ENCODE measurements around the gene TMEM52.

TMEM52 gene

DNA sequence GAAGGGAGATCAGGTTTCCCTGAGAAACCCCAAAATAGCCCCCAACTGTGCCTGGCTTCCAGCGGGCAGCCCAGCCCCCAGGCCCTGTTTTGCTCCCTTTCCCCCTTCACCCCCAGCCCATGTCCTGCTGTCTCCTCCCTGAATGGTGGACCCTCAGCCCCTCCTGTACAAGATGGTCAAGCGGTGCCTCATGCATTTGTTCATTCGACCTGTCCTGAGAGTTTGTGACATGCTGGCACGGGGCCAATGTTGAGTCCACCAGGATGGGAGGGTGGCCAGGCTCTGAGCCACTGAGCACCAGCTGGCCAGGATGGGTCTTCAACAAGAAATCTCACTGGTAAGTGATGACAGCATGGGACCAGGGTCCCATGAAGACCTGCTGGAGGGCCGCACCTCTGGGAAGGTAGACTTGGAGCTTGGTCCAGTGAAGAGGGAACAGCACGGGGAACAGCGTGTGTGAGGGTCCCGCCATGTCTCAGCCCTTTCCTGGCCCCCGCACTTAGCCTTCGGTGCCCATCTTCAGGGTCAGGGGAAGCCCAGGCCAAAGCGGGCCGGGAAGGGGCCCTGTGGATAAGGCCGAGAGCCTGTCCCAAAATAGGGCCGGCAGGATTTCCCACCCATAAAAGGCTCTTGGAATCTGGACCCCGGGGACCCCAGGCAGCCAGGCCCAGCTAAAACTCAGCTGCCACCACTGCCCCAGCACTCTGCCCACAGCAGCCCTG is 3.9 kb downstream of the TMEM52 start, which contains the start of gene CALML6:
CALML6 (plus strand) TSS at position 290 of the 722 bp plus-strand sequence; CDS start at position 311, 21 bp downstream.
- DNase-seq (ENCODE audit: low read depth) = no peak

DNA sequence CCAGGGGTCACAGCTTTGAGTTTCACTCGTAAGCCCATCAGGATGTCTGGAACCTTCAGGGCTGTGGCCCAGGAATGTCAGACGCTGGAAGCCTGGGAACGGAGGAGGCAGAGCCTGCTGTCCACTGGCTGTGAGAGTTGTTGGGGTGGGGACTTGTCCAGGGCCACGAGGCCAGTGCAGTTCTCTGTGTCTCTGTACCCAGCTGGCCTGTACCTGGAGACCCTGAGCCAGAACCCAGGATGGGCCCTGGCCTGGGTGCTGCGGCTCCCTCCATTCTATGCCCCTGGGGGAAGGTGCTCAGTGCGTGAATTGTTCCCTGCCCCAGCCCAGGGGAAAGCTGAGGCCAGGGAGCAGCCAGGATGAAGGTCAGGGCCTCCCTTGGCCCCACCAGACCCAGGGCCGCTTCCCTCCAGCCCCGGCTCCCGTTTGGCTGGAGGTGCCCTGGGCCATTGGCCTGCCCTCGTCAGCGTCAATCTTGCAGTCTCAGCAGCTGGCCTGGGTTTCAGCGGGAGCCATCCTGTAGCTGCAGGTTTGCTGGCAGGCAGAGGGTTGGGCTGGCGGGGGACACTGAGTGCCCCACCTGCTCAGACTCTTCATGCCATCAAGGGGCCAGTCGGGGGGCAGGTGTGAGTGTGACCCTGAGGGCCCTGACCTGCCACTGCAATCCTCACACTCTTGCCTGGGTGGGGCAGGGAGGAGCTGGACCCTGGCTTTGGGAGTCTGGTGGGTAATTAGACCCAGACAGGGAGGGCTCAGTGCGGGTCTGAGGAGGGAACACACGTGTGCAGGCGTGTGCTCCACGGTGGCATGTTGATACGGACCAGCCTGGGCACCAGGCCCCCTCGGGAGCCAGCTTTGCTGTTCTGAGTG is 4.7 kb downstream of the TMEM52 start:
- no peak for DNase-seq (ENCODE audit: low read depth)

DNA sequence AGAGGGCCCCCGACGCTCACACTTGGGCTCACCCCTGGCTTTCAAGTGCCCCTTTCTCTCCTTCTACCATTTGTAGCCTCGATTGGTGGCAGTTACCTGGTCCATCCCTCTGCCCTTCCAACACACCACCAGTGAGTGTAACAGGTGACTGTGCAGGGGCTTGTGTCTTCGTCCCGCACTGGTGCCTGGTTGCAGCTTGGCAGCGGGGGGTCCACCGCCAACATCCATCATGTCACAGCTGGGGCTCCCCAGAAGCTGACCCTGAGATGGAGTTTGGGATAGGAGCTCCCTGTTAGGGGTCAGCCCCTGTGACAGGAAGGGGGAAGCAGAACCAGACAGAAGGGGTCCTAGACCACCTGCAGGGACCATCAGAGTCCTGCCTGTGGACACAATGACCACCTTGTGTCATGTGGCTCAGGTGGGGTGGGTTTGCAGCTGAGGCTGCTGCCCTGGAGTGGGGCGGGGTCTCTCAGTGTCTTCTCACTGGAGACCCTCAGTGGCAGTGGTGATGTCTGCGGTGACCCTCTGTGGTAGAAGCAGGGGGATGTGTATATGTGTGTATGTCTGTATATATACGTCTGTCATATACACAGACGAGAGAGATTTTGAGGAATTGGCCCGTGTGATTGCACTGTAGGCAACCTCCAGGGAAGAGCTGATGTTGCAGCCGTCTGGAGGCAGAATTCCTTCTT is 7.6 kb downstream of the TMEM52 start:
- DNase-seq (ENCODE audit: low read depth) = no peak

DNA sequence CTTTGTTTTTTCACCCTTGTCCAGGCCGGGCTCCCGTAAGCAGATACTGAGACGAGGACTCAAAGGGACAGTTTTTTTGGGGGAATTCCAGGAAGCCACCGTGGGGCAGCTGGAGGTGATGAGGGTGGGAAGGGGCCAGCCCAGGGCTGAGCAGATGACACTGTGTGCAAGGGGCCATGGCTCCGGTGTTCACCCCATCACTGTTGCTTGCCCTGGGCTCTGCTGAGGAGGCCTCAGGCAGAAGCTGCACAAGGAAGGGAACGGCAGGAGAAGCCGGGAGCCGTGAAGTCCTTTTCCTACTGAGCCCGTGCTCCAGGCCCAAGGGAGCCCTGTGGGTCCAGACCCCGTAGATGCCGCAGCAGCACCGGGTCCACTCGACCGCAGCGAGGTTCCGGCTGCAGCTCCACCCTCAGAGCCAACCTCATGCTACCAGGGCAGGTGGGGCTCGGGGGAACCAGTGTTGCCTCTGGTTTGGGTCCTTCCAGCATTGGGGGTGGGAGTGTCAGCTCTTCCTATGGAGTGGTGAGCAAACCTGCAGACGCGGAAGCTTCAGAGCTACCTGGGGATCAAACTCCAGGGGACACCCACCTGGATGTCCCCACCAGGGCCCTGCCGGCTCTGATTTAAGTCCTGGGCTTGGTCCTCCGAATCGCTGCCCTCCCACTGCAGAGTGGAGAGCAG is 8.3 kb downstream of the TMEM52 start:
- DNase-seq (ENCODE audit: low read depth) = no peak

DNA sequence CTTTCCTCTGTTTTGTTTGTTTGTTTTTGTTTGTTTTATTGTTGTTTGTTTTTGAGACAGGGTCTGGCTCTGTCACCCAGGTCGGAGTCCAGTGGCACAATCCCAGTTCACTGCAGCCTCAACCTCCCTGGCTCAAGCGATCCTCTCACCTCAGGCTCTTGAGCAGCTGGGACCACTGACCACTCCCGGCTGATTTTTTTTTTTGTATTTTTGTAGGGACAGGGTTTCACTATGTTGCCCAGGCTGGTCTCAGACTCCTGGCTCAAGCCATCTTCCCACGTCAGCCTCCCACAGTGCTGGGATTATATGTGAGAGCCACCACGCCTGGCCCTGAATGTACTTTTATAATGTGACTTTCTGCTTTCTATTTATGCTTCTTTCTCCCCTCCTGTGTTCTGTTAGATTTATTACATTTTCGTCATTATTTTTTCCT is 9.0 kb downstream of the TMEM52 start:
- no peak for DNase-seq (ENCODE audit: low read depth)

GRCh38 chr1:1908506-1908791 is 10.6 kb downstream of the TMEM52 start:
- no peak for DNase-seq (ENCODE audit: low read depth)

- DNase-seq (ENCODE audit: low read depth) = no peak
These were observed 11.9 kb downstream of the TMEM52 start for GRCh38 chr1:1907098-1907736.

DNA sequence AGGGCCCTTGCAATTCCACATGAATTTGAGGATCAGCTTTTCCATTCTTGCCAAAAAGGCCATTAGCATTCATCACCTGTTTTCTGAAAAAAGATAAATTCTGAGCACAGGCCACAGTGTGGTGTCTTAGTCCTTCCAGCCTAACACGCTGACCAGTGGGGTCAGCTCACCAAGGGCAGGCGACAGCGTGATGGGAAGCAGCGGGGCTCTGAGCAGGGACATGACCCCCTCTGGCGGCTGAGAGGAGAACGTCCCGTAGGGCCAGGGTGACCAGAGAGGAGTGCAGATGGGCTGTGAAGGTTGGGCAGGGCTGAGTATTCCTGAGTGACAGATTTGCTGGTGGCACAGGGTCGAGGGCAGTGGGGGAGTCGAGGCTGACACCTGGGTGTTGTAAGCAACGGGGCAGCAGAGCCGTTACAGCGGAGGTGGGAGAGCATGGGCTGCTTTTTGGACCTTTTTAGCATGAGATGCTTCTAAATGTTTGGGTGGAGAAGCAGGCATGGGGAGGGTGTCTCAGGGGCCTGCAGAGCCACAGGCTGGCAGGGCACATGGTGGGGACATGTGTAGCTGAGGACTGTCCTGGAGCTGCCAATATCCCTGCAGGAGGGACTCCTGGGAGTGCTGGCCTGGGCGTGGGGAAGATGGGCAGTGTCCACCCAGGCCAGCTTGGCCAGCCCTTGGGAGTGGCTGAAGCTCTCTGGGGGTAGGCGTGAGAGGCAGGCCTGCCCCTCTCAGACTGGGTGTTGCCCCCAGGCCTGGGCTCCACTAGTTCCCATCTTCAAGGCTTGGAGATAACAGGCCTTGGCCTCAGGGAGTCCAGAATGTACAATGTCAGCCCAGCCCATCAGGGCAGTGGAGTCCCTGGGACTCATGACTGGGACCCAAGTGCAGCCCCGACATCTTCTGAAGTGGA is 12.6 kb downstream of the TMEM52 start:
- peak; percentile 55 for DNase-seq (ENCODE audit: low read depth)

DNA sequence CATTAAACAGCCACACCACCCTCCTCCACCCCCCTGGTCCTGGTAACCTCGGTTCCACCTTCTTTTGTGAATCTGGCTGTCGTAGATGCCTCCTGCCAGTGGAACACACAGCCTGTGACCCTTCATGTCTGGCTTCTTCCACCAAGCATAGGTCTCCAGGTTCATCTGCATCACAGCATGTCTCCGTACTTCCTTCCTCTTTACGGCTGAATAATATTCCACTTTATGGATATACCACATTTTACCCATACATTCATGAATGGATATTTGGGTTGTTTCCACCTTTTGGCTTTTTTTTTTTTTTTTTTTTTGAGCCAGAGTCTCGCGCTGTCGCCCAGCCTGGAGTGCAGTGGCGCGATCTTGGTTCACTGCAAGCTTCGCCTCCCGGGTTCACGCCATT is 15.9 kb downstream of the TMEM52 start:
- DNase-seq (ENCODE audit: low read depth) = no peak

GRCh38 chr1:1901641-1902294 is 17.3 kb downstream of the TMEM52 start:
- no peak for DNase-seq (ENCODE audit: low read depth)

- no peak for DNase-seq (ENCODE audit: low read depth)
These were observed 18.0 kb downstream of the TMEM52 start for GRCh38 chr1:1900883-1901640.

GRCh38 chr1:1899967-1900327 is 19.1 kb downstream of the TMEM52 start:
- no peak for DNase-seq (ENCODE audit: low read depth)

DNA sequence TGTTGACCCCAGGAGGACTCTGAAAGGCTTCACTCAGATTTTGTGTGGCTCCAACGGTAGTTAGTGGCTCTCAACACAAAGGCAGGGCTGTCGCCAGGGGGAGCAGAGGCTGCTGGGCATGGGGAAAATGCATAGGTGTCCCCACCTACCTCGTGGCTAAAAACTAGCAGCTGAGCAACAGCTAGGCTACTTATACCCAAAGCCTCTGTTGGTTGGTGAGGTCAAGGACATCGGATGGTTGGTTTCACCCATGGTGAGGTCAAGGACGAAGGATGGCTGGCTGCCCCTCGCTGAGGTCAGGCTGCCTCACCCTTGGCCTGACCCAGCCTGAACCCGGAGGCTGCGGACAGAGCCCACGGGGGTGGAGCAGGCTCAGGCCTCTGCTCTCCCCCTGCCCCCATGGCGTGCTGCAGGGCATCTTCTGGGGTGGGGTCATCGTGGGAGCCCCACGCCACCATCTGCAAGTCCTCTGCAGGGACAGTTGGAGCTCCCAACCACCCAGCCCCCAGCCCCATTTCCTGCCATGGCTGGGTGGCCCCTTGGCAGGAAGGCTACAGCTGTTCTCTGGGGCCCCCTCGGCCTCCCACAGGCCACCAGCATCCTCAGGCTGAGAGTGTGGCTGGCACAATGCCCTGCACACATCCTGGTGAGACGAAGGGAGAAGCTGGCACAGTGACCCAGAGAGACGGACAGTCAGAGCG is 19.7 kb downstream of the TMEM52 start:
- DNase-seq (ENCODE audit: low read depth) = no peak

- DNase-seq (ENCODE audit: low read depth) = no peak
These were observed 20.7 kb downstream of the TMEM52 start for GRCh38 chr1:1898246-1898933.

- DNase-seq (ENCODE audit: low read depth) = no peak
These were observed 23.4 kb downstream of the TMEM52 start for GRCh38 chr1:1895456-1896336.

- no peak for DNase-seq (ENCODE audit: low read depth)
These were observed 24.0 kb downstream of the TMEM52 start for GRCh38 chr1:1895060-1895418.

DNA sequence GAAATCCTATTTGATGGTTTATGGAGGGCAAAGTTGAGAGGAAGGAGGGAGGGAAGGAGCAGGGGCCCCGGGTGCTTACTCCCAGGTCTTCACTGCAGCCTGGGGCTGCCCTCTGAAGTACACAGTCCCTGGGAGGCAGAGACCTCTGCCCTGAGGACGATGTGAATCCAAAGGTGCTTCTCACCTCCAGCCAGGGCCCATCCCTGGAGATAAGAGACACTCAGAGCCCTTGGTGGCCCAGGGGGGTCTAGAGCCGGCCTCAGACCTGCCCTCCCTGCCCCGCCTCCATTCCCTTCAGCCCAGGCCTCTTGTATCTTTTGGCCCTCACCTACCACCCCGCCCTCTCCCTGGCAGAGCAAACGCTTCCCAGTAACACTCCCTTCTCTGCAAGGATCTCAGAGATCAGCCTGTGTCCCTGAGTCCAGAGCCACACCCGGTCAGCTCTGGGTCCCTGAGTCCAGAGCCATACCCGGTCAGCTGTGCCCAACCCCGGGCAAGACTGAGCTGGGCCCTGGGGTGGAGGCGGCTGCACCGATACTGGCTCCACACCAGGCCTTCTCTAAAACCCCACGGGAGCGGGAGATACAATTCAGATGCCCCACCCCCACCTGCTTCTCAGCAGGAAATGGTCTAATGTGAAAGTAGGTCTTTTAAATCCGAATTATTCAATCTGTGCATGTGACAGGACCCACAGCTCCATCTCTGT is 24.6 kb downstream of the TMEM52 start:
- no peak for DNase-seq (ENCODE audit: low read depth)
